ENCODE measurements around the gene PHRF1. TPM values are rescaled to one million over a fixed set of nuclear protein-coding genes. Genes with fewer than 3 reads are reported as not detected.
A peak's percentile ranks its signal among the peaks of the same experiment; 100 is the strongest.

The PHRF1 gene
- polyA plus RNA-seq, 1 donor from 2014 or later: 8.5 TPM

GRCh38 chr11:643849-644738 lies 67.8 kb downstream of the PHRF1 start:
- Histone ChIP-seq H3K36me3 (ENCODE audit: insufficient read depth, low read length) (no peaks in the 10 kb centered on the region), H3K27ac (ENCODE audit: low read length) (no peak overlapping the region), H3K9me2 (ENCODE audit: insufficient read depth, low read length) (no peaks in the 10 kb centered on the region), H4K20me1 (ENCODE audit: insufficient read depth) (no peaks in the 10 kb centered on the region), H2AFZ (ENCODE audit: low read depth, low read length) (no peak overlapping the region), H3K9me3 (ENCODE audit: low read length) (no peaks in the 10 kb centered on the region), H3K4me3 (ENCODE audit: low read length) (no peak overlapping the region), H3K4me2 (ENCODE audit: low read length) (no peak overlapping the region), H3K9ac (ENCODE audit: low read length) (no peak overlapping the region), H3K27me3 (ENCODE audit: insufficient read depth, low read depth, low read length) (peaks cover 1% of the 10 kb centered on the region), H3F3A (ENCODE audit: insufficient read depth, low read length, poor library complexity, severe bottlenecking) (no peaks in the 10 kb centered on the region), H3K79me2 (replicated peaks; ENCODE audit: insufficient read depth, low read length) (no peaks in the 10 kb centered on the region)
- TF ChIP-seq RAD21 (conservative IDR thresholded peaks at IDR 0.05): no peak
- no peak for TF ChIP-seq SMC3 (conservative IDR thresholded peaks at IDR 0.05; ENCODE audit: poor library complexity)
- no peak for TF ChIP-seq TAF1 (IDR thresholded peaks at IDR 0.05; ENCODE audit: low read depth)
- no peak for TF ChIP-seq REST (IDR thresholded peaks at IDR 0.05; ENCODE audit: borderline replicate concordance)
- no peak for TF ChIP-seq EZH2 (IDR thresholded peaks at IDR 0.05; ENCODE audit: borderline replicate concordance, insufficient read depth, low read length, poor library complexity, severe bottlenecking)
- no peak for TF ChIP-seq MXI1 (conservative IDR thresholded peaks at IDR 0.05; ENCODE audit: poor library complexity, severe bottlenecking)
- TF ChIP-seq CTCF (IDR thresholded peaks at IDR 0.05; ENCODE audit: poor library complexity, severe bottlenecking): no peak
- no peak for TF ChIP-seq POLR2AphosphoS5 (IDR thresholded peaks at IDR 0.05)
- no peak for TF ChIP-seq EP300 (conservative IDR thresholded peaks at IDR 0.05; ENCODE audit: poor library complexity, severe bottlenecking)

- Histone ChIP-seq H3K9ac (ENCODE audit: low read length) (no peak overlapping the region), H3K36me3 (ENCODE audit: insufficient read depth, low read length) (no peaks in the 10 kb centered on the region)
Observed at GRCh38 chr11:645536-645935, 69.3 kb downstream of the PHRF1 start.

More at GRCh38 chr11:645536-645935, 69.3 kb downstream of the PHRF1 start:
- H2AFZ ChIP-seq (ENCODE audit: low read depth, low read length): no peak overlapping the region
- no peaks in the 10 kb centered on the region for H3K27me3 ChIP-seq (ENCODE audit: insufficient read depth, low read depth, low read length)
- no peaks in the 10 kb centered on the region for H3K9me2 ChIP-seq (ENCODE audit: insufficient read depth, low read length)
- H3K9me3 ChIP-seq (ENCODE audit: low read length): no peaks in the 10 kb centered on the region
- no peaks in the 10 kb centered on the region for H4K20me1 ChIP-seq (ENCODE audit: insufficient read depth)
- no peaks in the 10 kb centered on the region for H3F3A ChIP-seq (ENCODE audit: insufficient read depth, low read length, poor library complexity, severe bottlenecking)
- H3K27ac ChIP-seq (ENCODE audit: low read length): no peak overlapping the region
- TF ChIP-seq POLR2AphosphoS5 (IDR thresholded peaks at IDR 0.05): peak; percentile 30
- TF ChIP-seq RAD21 (conservative IDR thresholded peaks at IDR 0.05): no peak
- no peak for TF ChIP-seq REST (IDR thresholded peaks at IDR 0.05; ENCODE audit: borderline replicate concordance)
- H3K4me3 ChIP-seq (ENCODE audit: low read length): no peak overlapping the region
- H3K79me2 ChIP-seq (replicated peaks; ENCODE audit: insufficient read depth, low read length): no peaks in the 10 kb centered on the region
- H3K4me2 ChIP-seq (ENCODE audit: low read length): no peak overlapping the region
